Measurements from ENCODE around the gene BAZ1B. TPM values are rescaled to one million over a fixed set of nuclear protein-coding genes. Genes with fewer than 3 reads are reported as not detected.

The BAZ1B gene
- total RNA-seq, 1 experiment from 2014 or later: 107 TPM

GRCh38 chr7:73394422-73394821 lies 127.7 kb downstream of the BAZ1B start:
- no peaks in the 10 kb centered on the region for H3K36me3 ChIP-seq (ENCODE audit: control insufficient read depth, insufficient read depth, low read length)
- TF ChIP-seq CTCF (IDR thresholded peaks at IDR 0.05) (no peak), SIN3A (IDR thresholded peaks at IDR 0.05; ENCODE audit: borderline replicate concordance, insufficient read depth, low read depth, low read length) (no peak), POLR2AphosphoS5 (IDR thresholded peaks at IDR 0.05; ENCODE audit: low read depth, low read length) (no peak), REST (IDR thresholded peaks at IDR 0.05; ENCODE audit: insufficient read depth in 1 of 2, low read depth in 2 of 2, low read length in 1 of 2) (no peak)
- H3K4me1 ChIP-seq (ENCODE audit: control insufficient read depth, insufficient read depth, low read length): no peaks in the 10 kb centered on the region
- CTCF ChIA-PET: no interaction called here
- DNase-seq (ENCODE audit: low read depth, low spot score) (no peak), ATAC-seq (no peak)
- POLR2A ChIA-PET: no interaction called here
- intact Hi-C loops (cut with micrococcal nuclease; ENCODE audit: unreplicated experiment) (no loop called here), in situ Hi-C loops (cut with HindIII; ENCODE audit: low pct_unique_long_range_greater_than_20kb, low sequenced_read_pairs) (no loop called here)
- H3K27ac ChIP-seq (ENCODE audit: low read length): no peak overlapping the region
- no peaks in the 10 kb centered on the region for H3K9me3 ChIP-seq (ENCODE audit: control insufficient read depth, insufficient read depth, low read depth, low read length)
- no peaks in the 10 kb centered on the region for H3K27me3 ChIP-seq (ENCODE audit: control insufficient read depth, insufficient read depth, low read length)
- H3K4me3 ChIP-seq (ENCODE audit: low read depth in 2 of 2, low read length in 2 of 2): no peak overlapping the region
- no TSS peak for BruUV-seq (replicated peaks)

- intact Hi-C loops (cut with micrococcal nuclease; ENCODE audit: unreplicated experiment): no loop called here
- H3K4me1 ChIP-seq (ENCODE audit: control insufficient read depth, insufficient read depth, low read length): no peaks in the 10 kb centered on the region
- ChIA-PET CTCF (no interaction called here), POLR2A (no interaction called here)
- H3K27me3 ChIP-seq (ENCODE audit: control insufficient read depth, insufficient read depth, low read length): no peaks in the 10 kb centered on the region
- no TSS peak for BruUV-seq (replicated peaks)
- 0 out of 2 replicates have a peak, but pooled peaks cover 5% of the 10 kb centered on the region for H3K9me3 ChIP-seq (ENCODE audit: control insufficient read depth, insufficient read depth, low read depth, low read length)
- H3K4me3 ChIP-seq (ENCODE audit: low read depth in 2 of 2, low read length in 2 of 2): no peak overlapping the region
- TF ChIP-seq REST (IDR thresholded peaks at IDR 0.05; ENCODE audit: insufficient read depth in 1 of 2, low read depth in 2 of 2, low read length in 1 of 2) (no peak), TCF7L2 (IDR thresholded peaks at IDR 0.05; ENCODE audit: low read depth, low read length) (no peak), POLR2AphosphoS5 (IDR thresholded peaks at IDR 0.05; ENCODE audit: low read depth, low read length) (no peak), CTCF (IDR thresholded peaks at IDR 0.05) (no peak), SIN3A (IDR thresholded peaks at IDR 0.05; ENCODE audit: borderline replicate concordance, insufficient read depth, low read depth, low read length) (no peak)
- DNase-seq (ENCODE audit: low read depth, low spot score) (no peak), ATAC-seq (no peak)
- no peaks in the 10 kb centered on the region for H3K36me3 ChIP-seq (ENCODE audit: control insufficient read depth, insufficient read depth, low read length)
- in situ Hi-C loops (cut with HindIII; ENCODE audit: low pct_unique_long_range_greater_than_20kb, low sequenced_read_pairs): no loop called here
- H3K27ac ChIP-seq (ENCODE audit: low read length): no peak overlapping the region
These were observed 130.7 kb downstream of the BAZ1B start for GRCh38 chr7:73391396-73391795.

Other genes with a start within 250 kb of the BAZ1B start
- gene NSUN5, start 213.5 kb downstream of the BAZ1B start, total RNA-seq (2021; ENCODE audit: unreplicated experiment): 66.8 TPM
- not detected for gene TRIM50, start 194.2 kb downstream of the BAZ1B start, total RNA-seq (2021; ENCODE audit: unreplicated experiment)
- gene FKBP6, start 194.1 kb downstream of the BAZ1B start, total RNA-seq (2021; ENCODE audit: unreplicated experiment): not detected
- 3.2 TPM for gene FZD9, start 88.5 kb downstream of the BAZ1B start, total RNA-seq (2021; ENCODE audit: unreplicated experiment)
- 95.4 TPM for gene BCL7B, start 35.4 kb upstream of the BAZ1B start, total RNA-seq (2021; ENCODE audit: unreplicated experiment)
- gene TBL2, start 56.3 kb upstream of the BAZ1B start, total RNA-seq (2021; ENCODE audit: unreplicated experiment): 60.1 TPM
- gene MLXIPL, start 102.2 kb upstream of the BAZ1B start, total RNA-seq (2021; ENCODE audit: unreplicated experiment): 7.2 TPM
- 4.4 TPM for gene VPS37D, start 145.5 kb upstream of the BAZ1B start, total RNA-seq (2021; ENCODE audit: unreplicated experiment)
- 11.1 TPM for gene DNAJC30, start 161.2 kb upstream of the BAZ1B start, total RNA-seq (2021; ENCODE audit: unreplicated experiment)
- 124 TPM for gene BUD23, start 161.3 kb upstream of the BAZ1B start, total RNA-seq (2021; ENCODE audit: unreplicated experiment)
- 80.9 TPM for gene STX1A, start 197.4 kb upstream of the BAZ1B start, total RNA-seq (2021; ENCODE audit: unreplicated experiment)
- 54.2 TPM for gene ABHD11, start 216.5 kb upstream of the BAZ1B start, total RNA-seq (2021; ENCODE audit: unreplicated experiment)
- gene CLDN3, start 248.0 kb upstream of the BAZ1B start, total RNA-seq (2021; ENCODE audit: unreplicated experiment): 16.8 TPM